Adrenal gland (tissue), 12 donors: Measurements from ENCODE around the gene ZFP69B. TPM values are rescaled to one million over a fixed set of nuclear protein-coding genes. Genes with fewer than 3 reads are reported as not detected.

Experiments used
- DNase-seq, 7 donors: peaks; one replicate each; pipeline ENCODE4 v3.0.0-alpha.2; 2019 to 2020
- H3K27ac ChIP-seq, 5 donors: fragments of 200-600 bp; sonication (generic) in 4 of 5; 1 replicate in 3 of 5; 2 replicates in 2 of 5; pipeline versions ENCODE4 v1.5.1 to v1.8.0; 2016 to 2020; ENCODE audit warnings: mild to moderate bottlenecking in 1 of 5
- H3K27me3 ChIP-seq: fragments of 200-600 bp; 2 replicates; pipeline ENCODE4 v1.8.0; 2021
- H3K36me3 ChIP-seq, 2 donors: fragments of 200-600 bp; replicated peaks in 1 of 2; 1 replicate in 1 of 2; 2 replicates in 1 of 2; pipeline versions ENCODE4 v1.5.1 to v1.8.0; 2018 to 2022
- H3K4me1 ChIP-seq, 2 donors: fragments of 200-600 bp; replicated peaks in 1 of 2; 1 replicate in 1 of 2; 2 replicates in 1 of 2; pipeline versions ENCODE4 v1.5.1 to v1.8.0; 2018 to 2021
- H3K4me3 ChIP-seq, 4 donors: fragments of 200-600 bp; sonication (generic) in 3 of 4; one replicate each; pipeline ENCODE4 v1.5.1; 2016 to 2018
- H3K9me3 ChIP-seq, 3 donors: fragments of 200-600 bp; sonication (generic) in 1 of 3; replicated peaks in 1 of 3; 1 replicate in 2 of 3; 2 replicates in 1 of 3; pipeline versions ENCODE4 v1.5.1 to v1.8.0; 2016 to 2021
- POLR2A ChIP-seq, 2 donors: fragments of 450-650 bp; IDR thresholded peaks; one replicate each; pipeline ENCODE4 v1.6.1; 2017; ENCODE audit warnings: antibody characterized with exemption in 2 of 2, mild to moderate bottlenecking in 2 of 2, moderate library complexity in 1 of 2
- WGBS, 4 donors: extraction: QIAGEN DNeasy Blood & Tissue Kit in 2 of 4; methylation state at CpG; one replicate each; pipeline versions ENCODE4 v1.1.5 to v1.1.7; 2013 to 2017; 5-methylcytosine and 5-hydroxymethylcytosine counted together
- intact Hi-C, 2 donors: fragments of 100-400 bp; cut with DNase I; formaldehyde crosslinking; loops; one replicate each; pipeline versions ENCODE4 v1.14.1 to v1.15.0; 2022 to 2023
- polyA plus RNA-seq, 3 donors: library from polyadenylated mRNA; stranded (reverse); fragments of 200-250 nt in 2 of 3; fragments of 350-450 nt in 1 of 3; fragmentation: Illumina TruSeq in 1 of 3; extraction: RNeasy Lipid Tissue Mini Kit (QIAGEN cat#74804) in 1 of 3; gene quantifications; one replicate each; pipeline ENCODE4 v1.2.3, GENCODE V29; 2013 to 2014
- total RNA-seq, 9 donors: library from RNA; depleted of rRNA in 4 of 9; stranded (reverse); fragments of >200 nt in 4 of 9; fragments of 120-200 nt in 1 of 9; fragmentation: NEBNext Ultra II Directional in 1 of 9; extraction: Animal tissue kit (Norgen Biotek cat#: 25700) in 1 of 9; gene quantifications; one replicate each; pipeline versions ENCODE4 v1.1.0 to v1.2.4, GENCODE V29; 2013 to 2023
- TF ChIP-seq, protein P1 (sequence below), 6 experiments: fragments of 450-650 bp in 4 of 6; fragments of 200-600 bp in 2 of 6; sonication (generic) in 1 of 6; IDR thresholded peaks; 1 replicate in 5 of 6; 2 replicates in 1 of 6; pipeline versions ENCODE4 v1.5.1 to v1.8.0; 2016 to 2021; ENCODE audit warnings: antibody characterized with exemption in 6 of 6, mild to moderate bottlenecking in 2 of 6, moderate library complexity in 1 of 6
- donor health status: healthy with polysubstance abuse.
- donor health status: Bipolar disorder and iron deficiency.
- donor health status: DM: yes; HTN: yes; CAD: no.
- donor health status: DM: no; HTN: no; CAD: no.
- donor health status: DM: no; HTN: no; CAD: no.
- donor health status: DM: yes; HTN: yes; CAD: no.

Gene ZFP69B
- total and polyA plus RNA-seq, 12 donors: 0.34 to 2.6 (median 1.3) TPM

DNA sequence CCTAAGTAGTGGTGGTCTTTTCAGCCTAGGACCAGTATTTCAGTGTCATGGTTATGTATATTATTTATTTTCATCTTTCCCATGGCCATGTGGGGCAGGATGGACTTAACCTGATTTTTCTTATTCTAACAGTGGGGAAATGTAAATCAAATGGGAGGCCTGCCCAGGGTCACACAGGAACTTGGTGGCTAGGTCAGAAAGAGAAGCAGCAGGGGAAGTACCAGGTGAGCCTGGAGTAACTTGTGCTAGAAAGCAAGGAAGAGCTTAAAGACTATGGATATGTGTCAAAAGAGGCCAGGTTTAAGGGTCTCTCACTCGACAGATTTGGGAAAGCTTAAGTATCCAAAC is 936 bp downstream of the ZFP69B start:
- intact Hi-C loops: no loop called here
- Histone ChIP-seq H3K9me3 (peaks cover 0 to 22% (median 0%) of the 10 kb centered on the region in 3 donors), H3K4me1 (no peaks in the 10 kb centered on the region), H3K27ac (no peak overlapping the region), H3K36me3 (no peaks in the 10 kb centered on the region), H3K27me3 (no peaks in the 10 kb centered on the region), H3K4me3 (no peak overlapping the region)
- DNase-seq: no peak
- TF ChIP-seq, protein P1, sequence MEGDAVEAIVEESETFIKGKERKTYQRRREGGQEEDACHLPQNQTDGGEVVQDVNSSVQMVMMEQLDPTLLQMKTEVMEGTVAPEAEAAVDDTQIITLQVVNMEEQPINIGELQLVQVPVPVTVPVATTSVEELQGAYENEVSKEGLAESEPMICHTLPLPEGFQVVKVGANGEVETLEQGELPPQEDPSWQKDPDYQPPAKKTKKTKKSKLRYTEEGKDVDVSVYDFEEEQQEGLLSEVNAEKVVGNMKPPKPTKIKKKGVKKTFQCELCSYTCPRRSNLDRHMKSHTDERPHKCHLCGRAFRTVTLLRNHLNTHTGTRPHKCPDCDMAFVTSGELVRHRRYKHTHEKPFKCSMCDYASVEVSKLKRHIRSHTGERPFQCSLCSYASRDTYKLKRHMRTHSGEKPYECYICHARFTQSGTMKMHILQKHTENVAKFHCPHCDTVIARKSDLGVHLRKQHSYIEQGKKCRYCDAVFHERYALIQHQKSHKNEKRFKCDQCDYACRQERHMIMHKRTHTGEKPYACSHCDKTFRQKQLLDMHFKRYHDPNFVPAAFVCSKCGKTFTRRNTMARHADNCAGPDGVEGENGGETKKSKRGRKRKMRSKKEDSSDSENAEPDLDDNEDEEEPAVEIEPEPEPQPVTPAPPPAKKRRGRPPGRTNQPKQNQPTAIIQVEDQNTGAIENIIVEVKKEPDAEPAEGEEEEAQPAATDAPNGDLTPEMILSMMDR (IDR thresholded peaks at IDR 0.05): no peak
- no peak for TF ChIP-seq POLR2A (IDR thresholded peaks at IDR 0.05)
- WGBS, 4 donors: 86 to 97% (median 93%) methylated on average over 1 of the region's 1 CpG

DNA sequence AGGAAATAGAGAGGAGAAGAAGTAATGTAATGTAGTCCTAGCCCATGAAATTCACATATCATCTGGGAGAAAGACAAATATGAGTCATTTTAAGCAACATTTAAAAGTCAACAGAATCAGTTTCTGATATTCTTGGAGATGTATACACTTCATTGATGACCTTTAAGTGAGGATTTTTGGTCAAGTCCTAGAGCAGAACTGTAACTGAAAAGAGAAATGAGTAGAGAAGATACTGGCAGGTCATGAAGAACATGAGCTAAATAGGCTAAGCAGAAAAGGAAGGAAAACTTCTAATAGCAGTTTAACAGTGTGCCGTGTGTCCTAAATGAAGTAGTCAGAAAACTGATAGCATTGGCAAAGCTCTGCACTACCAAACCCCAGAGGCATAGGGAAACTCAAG is 4.6 kb downstream of the ZFP69B start:
- Histone ChIP-seq H3K27me3 (no peaks in the 10 kb centered on the region), H3K27ac (no peak overlapping the region), H3K4me1 (no peaks in the 10 kb centered on the region), H3K9me3 (peaks cover 0 to 55% (median 0%) of the 10 kb centered on the region in 3 donors), H3K4me3 (no peak overlapping the region), H3K36me3 (no peaks in the 10 kb centered on the region)
- 71 to 96% (median 93%) methylated on average over 1 of the region's 1 CpG for WGBS, 4 donors
- intact Hi-C loops: no loop called here
- no peak for DNase-seq
- no peak for TF ChIP-seq POLR2A (IDR thresholded peaks at IDR 0.05)
- TF ChIP-seq, protein P1 (IDR thresholded peaks at IDR 0.05): no peak

DNA sequence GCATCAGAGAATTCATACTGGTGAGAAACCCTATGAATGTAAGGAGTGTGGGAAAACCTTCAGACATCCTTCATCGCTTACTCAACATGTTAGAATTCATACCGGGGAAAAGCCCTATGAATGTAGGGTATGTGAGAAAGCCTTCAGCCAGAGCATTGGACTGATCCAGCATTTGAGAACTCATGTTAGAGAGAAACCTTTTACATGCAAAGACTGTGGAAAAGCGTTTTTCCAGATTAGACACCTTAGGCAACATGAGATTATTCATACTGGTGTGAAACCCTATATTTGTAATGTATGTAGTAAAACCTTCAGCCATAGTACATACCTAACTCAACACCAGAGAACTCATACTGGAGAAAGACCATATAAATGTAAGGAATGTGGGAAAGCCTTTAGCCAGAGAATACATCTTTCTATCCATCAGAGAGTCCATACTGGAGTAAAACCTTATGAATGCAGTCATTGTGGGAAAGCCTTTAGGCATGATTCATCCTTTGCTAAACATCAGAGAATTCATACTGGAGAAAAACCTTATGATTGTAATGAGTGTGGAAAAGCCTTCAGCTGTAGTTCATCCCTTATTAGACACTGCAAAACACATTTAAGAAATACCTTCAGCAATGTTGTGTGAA is 12.8 kb downstream of the ZFP69B start:
- Histone ChIP-seq H3K36me3 (no peaks in the 10 kb centered on the region), H3K9me3 (peaks cover 6 to 85% (median 39%) of the 10 kb centered on the region in 3 donors), H3K27me3 (no peaks in the 10 kb centered on the region), H3K4me3 (no peak overlapping the region), H3K4me1 (no peaks in the 10 kb centered on the region), H3K27ac (no peak overlapping the region)
- intact Hi-C loops: no loop called here
- 94 to 97% (median 96%) methylated on average over 3 of the region's 3 CpGs for WGBS, 4 donors
- no peak for DNase-seq
- TF ChIP-seq, protein P1 (IDR thresholded peaks at IDR 0.05): no peak
- no peak for TF ChIP-seq POLR2A (IDR thresholded peaks at IDR 0.05)

DNA sequence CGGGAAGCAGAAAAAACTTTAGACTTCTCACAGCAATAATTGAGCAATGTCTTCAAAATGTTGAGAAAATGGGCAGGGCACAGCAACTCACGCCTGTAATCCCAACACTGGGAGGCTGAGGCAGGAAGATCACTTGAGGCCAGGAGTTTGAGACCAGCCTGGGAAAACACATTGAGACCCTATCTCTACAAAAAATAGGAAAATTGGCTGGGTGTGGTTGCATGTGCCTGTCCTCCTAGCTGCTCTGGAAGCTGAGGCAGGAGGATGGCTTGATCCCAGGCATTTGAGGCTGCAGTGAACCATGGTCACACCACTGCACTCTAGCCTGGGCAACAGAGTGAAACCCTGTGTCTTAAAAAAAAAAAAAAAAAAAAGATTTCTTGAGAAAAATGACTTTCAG is 19.1 kb downstream of the ZFP69B start:
- peaks cover 6 to 46% (median 26%) of the 10 kb centered on the region in 3 donors for H3K9me3 ChIP-seq
- 85 to 98% (median 93%) methylated on average over 2 of the region's 2 CpGs for WGBS, 4 donors

More for the DNA sequence above, 19.1 kb downstream of the ZFP69B start:
- no peaks in the 10 kb centered on the region for H3K4me1 ChIP-seq
- DNase-seq: no peak
- no peak overlapping the region for H3K4me3 ChIP-seq
- H3K27ac ChIP-seq: no peak overlapping the region
- TF ChIP-seq, protein P1 (IDR thresholded peaks at IDR 0.05): no peak
- no peak for TF ChIP-seq POLR2A (IDR thresholded peaks at IDR 0.05)
- intact Hi-C loops: no loop called here
- no peaks in the 10 kb centered on the region for H3K27me3 ChIP-seq
- H3K36me3 ChIP-seq: no peaks in the 10 kb centered on the region
